Thyroid gland (tissue), 4 donors: Measurements from ENCODE around the gene ASL. TPM values are rescaled to one million over a fixed set of nuclear protein-coding genes. Genes with fewer than 3 reads are reported as not detected.
A peak's percentile ranks its signal among the peaks of the same experiment; 100 is the strongest.
"Not testable (repeated sequence)": the region's sequence is repeated elsewhere in the genome, so short reads cannot be mapped to it uniquely, and the experiment has no call there.

ENCODE experiments used
- DNase-seq, 2 donors: peaks; one replicate each; pipeline ENCODE4 v3.0.0-alpha.2; 2019
- H3K27ac ChIP-seq, 3 donors: fragments of 200-600 bp; sonication (generic); 1 replicate in 2 of 3; 2 replicates in 1 of 3; pipeline ENCODE4 v1.5.1; 2016 to 2019; ENCODE audit warnings: mild to moderate bottlenecking in 1 of 3, moderate library complexity in 1 of 3
- H3K27me3 ChIP-seq: fragments of 200-600 bp; sonication (generic); one replicate; pipeline ENCODE4 v1.5.1; 2019
- H3K36me3 ChIP-seq, 2 donors: fragments of 200-600 bp; sonication (generic); one replicate each; pipeline ENCODE4 v1.5.1; 2016 to 2019
- H3K4me1 ChIP-seq, 2 donors: fragments of 200-600 bp; sonication (generic); one replicate each; pipeline ENCODE4 v1.5.1; 2017 to 2019
- H3K4me3 ChIP-seq, 3 donors: fragments of 200-600 bp; sonication (generic); replicated peaks in 1 of 3; 1 replicate in 2 of 3; 2 replicates in 1 of 3; pipeline ENCODE4 v1.5.1; 2016; ENCODE audit warnings: mild to moderate bottlenecking in 1 of 3
- H3K9me3 ChIP-seq: fragments of 200-600 bp; sonication (generic); one replicate; pipeline ENCODE4 v1.5.1; 2017
- POLR2A ChIP-seq, 2 donors: fragments of 450-650 bp; IDR thresholded peaks; one replicate each; pipeline ENCODE4 v1.6.1; 2017; ENCODE audit warnings: antibody characterized with exemption in 2 of 2, mild to moderate bottlenecking in 2 of 2, moderate library complexity in 1 of 2
- WGBS, 2 donors: methylation state at CpG; one replicate each; pipeline ENCODE4 v1.1.5; 2017; 5-methylcytosine and 5-hydroxymethylcytosine counted together
- intact Hi-C: fragments of 100-400 bp; cut with DNase I; formaldehyde crosslinking; loops from one replicate; pipeline ENCODE4 v1.15.1; 2023
- total RNA-seq, 4 donors: library from RNA; depleted of rRNA; stranded (reverse); fragments of >200 nt; gene quantifications; one replicate each; pipeline ENCODE4 v1.2.3, GENCODE V29; 2016
- TF ChIP-seq, protein P1 (sequence below), 6 experiments: fragments of 200-600 bp in 3 of 6; fragments of 450-650 bp in 3 of 6; sonication (generic) in 3 of 6; IDR thresholded peaks; one replicate each; pipeline ENCODE4 v1.5.1; 2016 to 2019; ENCODE audit warnings: antibody characterized with exemption in 6 of 6, mild to moderate bottlenecking in 2 of 6, inconsistent platforms in 1 of 6, moderate library complexity in 1 of 6

ASL gene
- total RNA-seq, 4 donors from 2014 or later, result 25.1 to 89.5 (median 50.2) TPM

DNA sequence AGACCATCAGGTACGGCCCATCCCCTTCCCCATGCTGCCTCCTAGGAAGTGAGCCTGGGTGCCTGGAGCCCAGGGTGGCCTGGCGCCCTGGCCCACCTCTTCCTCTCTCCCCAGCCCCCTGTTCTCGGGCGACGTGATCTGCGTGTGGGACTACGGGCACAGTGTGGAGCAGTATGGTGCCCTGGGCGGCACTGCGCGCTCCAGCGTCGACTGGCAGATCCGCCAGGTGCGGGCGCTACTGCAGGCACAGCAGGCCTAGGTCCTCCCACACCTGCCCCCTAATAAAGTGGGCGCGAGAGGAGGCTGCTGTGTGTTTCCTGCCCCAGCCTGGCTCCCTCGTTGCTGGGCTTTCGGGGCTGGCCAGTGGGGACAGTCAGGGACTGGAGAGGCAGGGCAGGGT, 17.0 kb downstream of the ASL start:
- Histone ChIP-seq H3K4me3 (no peak overlapping the region), H3K9me3 (no peaks in the 10 kb centered on the region), H3K4me1 (no peaks in the 10 kb centered on the region), H3K36me3 (no peaks in the 10 kb centered on the region), H3K27me3 (no peaks in the 10 kb centered on the region), H3K27ac (no peak overlapping the region)
- intact Hi-C loops, result no loop called here
- TF ChIP-seq, protein P1, sequence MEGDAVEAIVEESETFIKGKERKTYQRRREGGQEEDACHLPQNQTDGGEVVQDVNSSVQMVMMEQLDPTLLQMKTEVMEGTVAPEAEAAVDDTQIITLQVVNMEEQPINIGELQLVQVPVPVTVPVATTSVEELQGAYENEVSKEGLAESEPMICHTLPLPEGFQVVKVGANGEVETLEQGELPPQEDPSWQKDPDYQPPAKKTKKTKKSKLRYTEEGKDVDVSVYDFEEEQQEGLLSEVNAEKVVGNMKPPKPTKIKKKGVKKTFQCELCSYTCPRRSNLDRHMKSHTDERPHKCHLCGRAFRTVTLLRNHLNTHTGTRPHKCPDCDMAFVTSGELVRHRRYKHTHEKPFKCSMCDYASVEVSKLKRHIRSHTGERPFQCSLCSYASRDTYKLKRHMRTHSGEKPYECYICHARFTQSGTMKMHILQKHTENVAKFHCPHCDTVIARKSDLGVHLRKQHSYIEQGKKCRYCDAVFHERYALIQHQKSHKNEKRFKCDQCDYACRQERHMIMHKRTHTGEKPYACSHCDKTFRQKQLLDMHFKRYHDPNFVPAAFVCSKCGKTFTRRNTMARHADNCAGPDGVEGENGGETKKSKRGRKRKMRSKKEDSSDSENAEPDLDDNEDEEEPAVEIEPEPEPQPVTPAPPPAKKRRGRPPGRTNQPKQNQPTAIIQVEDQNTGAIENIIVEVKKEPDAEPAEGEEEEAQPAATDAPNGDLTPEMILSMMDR (IDR thresholded peaks at IDR 0.05), result no peak
- no peak for TF ChIP-seq POLR2A (IDR thresholded peaks at IDR 0.05)
- no peak for DNase-seq
- 96% methylated on average over 19 of the region's 19 CpGs; no CpG with 5 or more reads in 1 of the 2 donors for WGBS, 2 donors

GRCh38 chr7:66095010-66095409, 19.4 kb downstream of the ASL start:
- intact Hi-C loops, result no loop called here
- H3K4me3 ChIP-seq, result no peak overlapping the region
- no peaks in the 10 kb centered on the region for H3K27me3 ChIP-seq
- peaks cover 4 to 6% of the 10 kb centered on the region in 2 donors for H3K4me1 ChIP-seq
- DNase-seq, result no peak
- 91 to 93% methylated on average over 4 of the region's 4 CpGs for WGBS, 2 donors
- H3K27ac ChIP-seq, result no peak overlapping the region
- H3K9me3 ChIP-seq, result no peaks in the 10 kb centered on the region
- TF ChIP-seq, protein P1 (IDR thresholded peaks at IDR 0.05), result no peak
- no peak for TF ChIP-seq POLR2A (IDR thresholded peaks at IDR 0.05)
- no peaks in the 10 kb centered on the region for H3K36me3 ChIP-seq

DNA sequence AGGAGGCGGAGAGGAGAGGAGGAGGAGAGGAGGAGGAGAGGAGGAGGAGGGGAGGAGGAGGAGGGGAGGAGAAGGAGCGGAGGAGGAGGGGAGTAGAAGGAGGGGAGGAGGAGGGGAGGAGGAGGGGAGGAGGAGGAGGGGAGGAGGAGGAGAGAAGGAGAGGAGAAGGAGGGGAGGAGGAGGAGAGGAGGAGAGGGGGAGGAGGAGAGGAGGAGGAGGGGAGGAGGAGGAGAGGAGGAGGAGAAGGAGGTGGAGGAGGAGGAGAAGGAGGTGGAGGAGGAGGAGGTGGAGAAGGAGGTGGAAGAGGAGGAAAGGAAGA, 23.6 kb downstream of the ASL start:
- Histone ChIP-seq H3K4me1 (peaks cover 4 to 13% of the 10 kb centered on the region in 2 donors), H3K4me3 (no peak overlapping the region), H3K27me3 (no peaks in the 10 kb centered on the region), H3K36me3 (no peaks in the 10 kb centered on the region), H3K9me3 (no peaks in the 10 kb centered on the region), H3K27ac (peak overlapping the region in 2 of 3 donors; percentile 89 to 98)
- intact Hi-C loops, result no loop called here
- DNase-seq, result no peak
- 20 to 48% methylated on average over 1 to 2 of the region's 2 CpGs for WGBS, 2 donors
- TF ChIP-seq, protein P1 (IDR thresholded peaks at IDR 0.05), result no peak
- TF ChIP-seq POLR2A (IDR thresholded peaks at IDR 0.05), result no peak

- H3K27me3 ChIP-seq, result no peaks in the 10 kb centered on the region
- 1 to 2% methylated on average over 15 of the region's 15 CpGs for WGBS, 2 donors
- peak; percentile 87 for DNase-seq
- no peaks in the 10 kb centered on the region for H3K9me3 ChIP-seq
- peak overlapping the region; percentile 81 to 98 (median 89) for H3K27ac ChIP-seq
- no peaks in the 10 kb centered on the region for H3K36me3 ChIP-seq
- peak in 1 of 2 donors; percentile 81 for TF ChIP-seq POLR2A (IDR thresholded peaks at IDR 0.05)
- TF ChIP-seq, protein P1 (IDR thresholded peaks at IDR 0.05), result no peak
- intact Hi-C loops, result loop anchor here (10.0 kb wide), 1 partner anchor 65 kb away; no protein-coding TSS in a partner anchor
- peaks cover 4 to 13% of the 10 kb centered on the region in 2 donors for H3K4me1 ChIP-seq
- H3K4me3 ChIP-seq, result peak overlapping the region in 2 of 3 donors; percentile 8 to 10
Observed at GRCh38 chr7:66099551-66100407, 24.2 kb downstream of the ASL start.

DNA sequence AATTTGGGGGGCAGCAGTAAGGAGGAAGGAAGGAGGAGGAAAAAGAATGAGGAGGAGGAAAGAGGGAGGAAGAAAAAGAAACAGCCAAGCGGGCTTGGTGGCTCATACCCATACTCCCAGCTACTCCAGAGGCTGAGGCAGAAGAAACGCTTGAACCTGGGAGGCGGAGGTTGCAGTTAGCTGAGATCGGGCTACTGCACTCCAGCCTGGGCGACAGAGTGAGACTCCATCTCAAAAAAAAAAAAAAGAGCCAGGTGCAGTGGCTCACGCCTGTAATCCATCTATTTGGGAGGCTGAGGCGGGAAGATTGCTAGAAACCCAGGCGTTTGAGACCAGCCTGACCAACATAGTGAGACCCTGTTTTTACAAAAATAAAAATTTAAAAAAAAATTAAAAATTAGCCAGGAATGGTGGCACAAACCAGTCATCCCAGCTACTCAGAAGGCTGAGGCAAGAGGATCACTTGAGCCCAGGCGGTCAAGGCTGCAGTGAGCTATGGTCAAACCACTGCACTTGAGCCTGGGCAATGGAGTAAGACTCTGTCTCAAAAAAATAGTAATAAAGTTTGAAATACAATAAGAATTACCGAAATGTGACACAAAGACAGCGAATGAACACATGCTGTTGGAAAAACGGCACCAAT, 24.9 kb downstream of the ASL start:
- TF ChIP-seq, protein P1 (IDR thresholded peaks at IDR 0.05), result no peak
- TF ChIP-seq POLR2A (IDR thresholded peaks at IDR 0.05), result no peak
- Histone ChIP-seq H3K27ac (peak overlapping the region; percentile 81 to 98 (median 89)), H3K4me3 (peak overlapping the region in 2 of 3 donors; percentile 8 to 10), H3K27me3 (no peaks in the 10 kb centered on the region), H3K36me3 (no peaks in the 10 kb centered on the region), H3K9me3 (no peaks in the 10 kb centered on the region), H3K4me1 (peaks cover 4 to 13% of the 10 kb centered on the region in 2 donors)
- peak in 1 of 2 donors; percentile 26 for DNase-seq
- 57 to 58% methylated on average over 12 of the region's 12 CpGs for WGBS, 2 donors
- intact Hi-C loops, result loop anchor here (10.0 kb wide), 1 partner anchor 64 kb away; no protein-coding TSS in a partner anchor

DNA sequence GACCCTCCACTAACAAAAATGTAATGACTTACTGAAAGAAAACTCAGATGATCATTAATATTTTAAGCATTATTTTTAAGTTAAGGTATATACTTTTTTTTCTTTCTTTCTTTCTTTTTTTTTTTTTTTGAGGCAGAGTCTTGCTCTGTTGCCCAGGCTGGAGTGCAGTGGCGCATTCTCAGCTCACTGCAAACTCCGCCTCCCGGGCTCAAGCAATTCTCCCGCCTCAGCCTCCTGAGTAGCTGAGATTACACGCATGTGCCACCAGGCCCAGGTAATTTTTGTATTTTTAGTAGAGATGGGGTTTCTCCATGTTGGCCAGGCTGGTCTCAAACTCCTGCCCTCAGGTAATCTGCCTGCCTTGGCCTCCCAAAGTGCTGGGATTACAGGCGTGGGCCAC, 26.5 kb downstream of the ASL start:
- not testable (repeated sequence) for H3K27me3 ChIP-seq, H3K9me3 ChIP-seq, DNase-seq, H3K27ac ChIP-seq, H3K36me3 ChIP-seq, H3K4me3 ChIP-seq
- 95 to 99% methylated on average over 6 of the region's 6 CpGs for WGBS, 2 donors
- peaks cover 4 to 13% of the 10 kb centered on the region in 2 donors for H3K4me1 ChIP-seq
- intact Hi-C loops, result loop anchor here (10.0 kb wide), 1 partner anchor 63 kb away; no protein-coding TSS in a partner anchor

DNA sequence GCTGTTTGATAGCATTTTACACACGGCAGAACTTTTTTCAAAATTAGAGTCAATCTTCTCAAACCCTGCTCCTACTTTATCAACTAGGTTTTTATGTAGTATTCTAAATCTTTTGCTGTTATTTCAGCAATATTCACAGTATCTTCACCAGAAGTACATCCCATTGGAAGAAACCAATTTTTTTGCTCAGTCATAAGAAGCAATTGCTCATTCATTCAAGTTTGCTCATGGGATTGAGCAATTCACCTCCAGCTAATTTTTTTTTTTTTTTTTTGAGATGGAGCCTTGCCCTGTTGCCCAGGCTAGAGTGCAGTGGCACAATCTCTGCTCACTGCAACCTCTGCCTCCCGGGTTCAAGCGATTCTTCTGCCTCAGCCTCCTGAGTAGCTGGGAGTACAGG, 28.4 kb downstream of the ASL start:
- H3K27me3 ChIP-seq, H3K27ac ChIP-seq, H3K36me3 ChIP-seq, H3K4me3 ChIP-seq, DNase-seq, H3K9me3 ChIP-seq: not testable (repeated sequence)
- 94 to 98% methylated on average over 3 of the region's 3 CpGs for WGBS, 2 donors
- intact Hi-C loops, result loop anchor here (10.0 kb wide), 1 partner anchor 61 kb away; no protein-coding TSS in a partner anchor
- H3K4me1 ChIP-seq, result peaks cover 4 to 13% of the 10 kb centered on the region in 2 donors
